DND-41 (cell line): ENCODE measurements around the gene ARFGEF3.

ENCODE experiments used
- EZH2 ChIP-seq: IDR thresholded peaks from 3 replicates; pipeline ENCODE4 v1.6.1; 2012; ENCODE audit warnings: borderline replicate concordance, low read depth, mild to moderate bottlenecking, moderate library complexity, low read length, inconsistent platforms; ENCODE audit not compliant: severe bottlenecking
- TF ChIP-seq, protein P1 (sequence below): IDR thresholded peaks from 2 replicates; pipeline ENCODE4 v1.5.1; 2012; ENCODE audit warnings: borderline replicate concordance, low read length, moderate library complexity, mild to moderate bottlenecking; ENCODE audit not compliant: poor library complexity, severe bottlenecking; ENCODE audit errors: extremely low read depth

DNA sequence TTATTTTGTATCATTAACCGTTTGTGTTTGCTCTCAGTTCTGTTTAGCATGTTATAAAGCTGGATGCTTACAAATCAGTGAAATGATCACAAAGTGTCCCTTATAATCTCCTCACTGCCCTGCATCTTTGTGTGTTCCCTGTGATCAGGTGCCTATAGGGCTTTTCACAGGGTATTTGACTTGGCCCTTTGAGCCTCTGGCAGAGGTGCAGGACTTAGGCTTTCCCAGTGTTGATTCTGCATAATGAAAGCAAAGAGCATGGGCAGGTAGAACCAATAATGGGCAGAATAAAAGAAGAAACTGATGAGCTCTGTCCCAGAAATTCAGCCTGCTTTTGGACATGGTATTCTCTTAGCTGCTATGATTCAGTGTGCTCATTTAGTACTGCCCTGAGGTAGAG lies 73.5 kb downstream of the ARFGEF3 start:
- TF ChIP-seq, protein P1, sequence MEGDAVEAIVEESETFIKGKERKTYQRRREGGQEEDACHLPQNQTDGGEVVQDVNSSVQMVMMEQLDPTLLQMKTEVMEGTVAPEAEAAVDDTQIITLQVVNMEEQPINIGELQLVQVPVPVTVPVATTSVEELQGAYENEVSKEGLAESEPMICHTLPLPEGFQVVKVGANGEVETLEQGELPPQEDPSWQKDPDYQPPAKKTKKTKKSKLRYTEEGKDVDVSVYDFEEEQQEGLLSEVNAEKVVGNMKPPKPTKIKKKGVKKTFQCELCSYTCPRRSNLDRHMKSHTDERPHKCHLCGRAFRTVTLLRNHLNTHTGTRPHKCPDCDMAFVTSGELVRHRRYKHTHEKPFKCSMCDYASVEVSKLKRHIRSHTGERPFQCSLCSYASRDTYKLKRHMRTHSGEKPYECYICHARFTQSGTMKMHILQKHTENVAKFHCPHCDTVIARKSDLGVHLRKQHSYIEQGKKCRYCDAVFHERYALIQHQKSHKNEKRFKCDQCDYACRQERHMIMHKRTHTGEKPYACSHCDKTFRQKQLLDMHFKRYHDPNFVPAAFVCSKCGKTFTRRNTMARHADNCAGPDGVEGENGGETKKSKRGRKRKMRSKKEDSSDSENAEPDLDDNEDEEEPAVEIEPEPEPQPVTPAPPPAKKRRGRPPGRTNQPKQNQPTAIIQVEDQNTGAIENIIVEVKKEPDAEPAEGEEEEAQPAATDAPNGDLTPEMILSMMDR: no peak
- TF ChIP-seq EZH2: no peak
